ENCODE results near the gene TAOK3. TPM values are rescaled to one million over a fixed set of nuclear protein-coding genes. Genes with fewer than 3 reads are reported as not detected.

Gene TAOK3
- total RNA-seq, 1 donor: 27.9 TPM

DNA sequence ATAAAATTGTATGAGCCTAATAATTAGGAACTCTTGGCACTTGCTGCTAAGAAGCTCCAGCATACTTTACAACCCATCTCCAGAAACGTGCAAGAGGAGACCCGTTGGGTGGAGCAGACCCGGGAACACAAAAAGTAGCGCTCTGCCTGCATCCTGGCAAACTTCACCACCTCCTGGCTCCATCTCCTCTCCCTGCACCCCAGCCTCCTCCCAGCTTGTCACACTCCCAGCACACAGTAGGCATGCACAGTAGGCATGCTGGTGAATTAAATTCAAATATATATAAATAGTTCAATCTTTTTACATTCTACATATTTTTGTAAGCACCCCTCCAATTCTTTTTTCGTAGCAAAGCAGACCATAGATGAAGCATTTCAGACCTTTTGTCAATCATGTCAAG, 270.1 kb downstream of the TAOK3 start:
- Histone ChIP-seq H3K27ac (ENCODE audit: low read depth, low read length) (no peak overlapping the region), H3K27me3 (ENCODE audit: insufficient read depth, low read length) (no peaks in the 10 kb centered on the region), H3K4me3 (ENCODE audit: insufficient read depth, low read length) (peak overlapping the region; percentile 78), H2AFZ (ENCODE audit: low read length) (no peak overlapping the region), H3K4me1 (ENCODE audit: insufficient read depth, low read length) (peaks cover 7% of the 10 kb centered on the region), H3K36me3 (ENCODE audit: insufficient read depth, low read length) (no peaks in the 10 kb centered on the region), H3K4me2 (ENCODE audit: insufficient read depth, low read length) (peak overlapping the region; percentile 90), H3K9me3 (ENCODE audit: low read depth, low read length) (no peaks in the 10 kb centered on the region), H3K79me2 (ENCODE audit: insufficient read depth, low read length) (no peaks in the 10 kb centered on the region), H4K20me1 (ENCODE audit: insufficient read depth, low read length) (no peaks in the 10 kb centered on the region)
- TF ChIP-seq, protein P1, sequence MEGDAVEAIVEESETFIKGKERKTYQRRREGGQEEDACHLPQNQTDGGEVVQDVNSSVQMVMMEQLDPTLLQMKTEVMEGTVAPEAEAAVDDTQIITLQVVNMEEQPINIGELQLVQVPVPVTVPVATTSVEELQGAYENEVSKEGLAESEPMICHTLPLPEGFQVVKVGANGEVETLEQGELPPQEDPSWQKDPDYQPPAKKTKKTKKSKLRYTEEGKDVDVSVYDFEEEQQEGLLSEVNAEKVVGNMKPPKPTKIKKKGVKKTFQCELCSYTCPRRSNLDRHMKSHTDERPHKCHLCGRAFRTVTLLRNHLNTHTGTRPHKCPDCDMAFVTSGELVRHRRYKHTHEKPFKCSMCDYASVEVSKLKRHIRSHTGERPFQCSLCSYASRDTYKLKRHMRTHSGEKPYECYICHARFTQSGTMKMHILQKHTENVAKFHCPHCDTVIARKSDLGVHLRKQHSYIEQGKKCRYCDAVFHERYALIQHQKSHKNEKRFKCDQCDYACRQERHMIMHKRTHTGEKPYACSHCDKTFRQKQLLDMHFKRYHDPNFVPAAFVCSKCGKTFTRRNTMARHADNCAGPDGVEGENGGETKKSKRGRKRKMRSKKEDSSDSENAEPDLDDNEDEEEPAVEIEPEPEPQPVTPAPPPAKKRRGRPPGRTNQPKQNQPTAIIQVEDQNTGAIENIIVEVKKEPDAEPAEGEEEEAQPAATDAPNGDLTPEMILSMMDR (IDR thresholded peaks at IDR 0.05; ENCODE audit: extremely low read depth, low read depth, low read length): no peak
- peak; percentile 30 for DNase-seq (ENCODE audit: insufficient read length, low spot score, missing footprints)

DNA sequence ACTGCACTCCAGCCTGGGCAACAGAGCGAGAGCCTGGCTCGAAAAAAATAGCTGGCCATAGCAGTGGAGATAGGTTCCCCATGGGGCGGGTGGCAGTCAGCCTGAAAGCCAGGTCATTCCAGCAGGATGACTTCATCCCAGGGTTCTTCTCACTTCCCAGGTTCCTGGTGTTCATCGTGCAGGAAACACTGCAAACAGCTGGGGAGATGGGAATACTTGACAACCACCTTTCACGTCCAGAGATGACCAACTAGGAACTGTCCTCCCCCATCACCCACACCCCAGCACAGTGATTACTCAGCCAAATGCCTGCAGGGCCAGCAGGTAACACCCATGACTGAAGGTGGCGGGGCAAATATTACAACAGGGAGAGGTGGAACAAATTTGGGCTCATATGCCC, 270.6 kb downstream of the TAOK3 start:
- no peaks in the 10 kb centered on the region for H3K79me2 ChIP-seq (ENCODE audit: insufficient read depth, low read length)
- no peaks in the 10 kb centered on the region for H4K20me1 ChIP-seq (ENCODE audit: insufficient read depth, low read length)
- H3K27me3 ChIP-seq (ENCODE audit: insufficient read depth, low read length): no peaks in the 10 kb centered on the region
- peaks cover 7% of the 10 kb centered on the region for H3K4me1 ChIP-seq (ENCODE audit: insufficient read depth, low read length)
- H2AFZ ChIP-seq (ENCODE audit: low read length): no peak overlapping the region
- no peak overlapping the region for H3K4me3 ChIP-seq (ENCODE audit: insufficient read depth, low read length)
- H3K27ac ChIP-seq (ENCODE audit: low read depth, low read length): no peak overlapping the region
- peak; percentile 84 for DNase-seq (ENCODE audit: insufficient read length, low spot score, missing footprints)
- no peaks in the 10 kb centered on the region for H3K9me3 ChIP-seq (ENCODE audit: low read depth, low read length)
- H3K4me2 ChIP-seq (ENCODE audit: insufficient read depth, low read length): no peak overlapping the region
- H3K36me3 ChIP-seq (ENCODE audit: insufficient read depth, low read length): no peaks in the 10 kb centered on the region
- TF ChIP-seq, protein P1 (IDR thresholded peaks at IDR 0.05; ENCODE audit: extremely low read depth, low read depth, low read length): no peak

DNA sequence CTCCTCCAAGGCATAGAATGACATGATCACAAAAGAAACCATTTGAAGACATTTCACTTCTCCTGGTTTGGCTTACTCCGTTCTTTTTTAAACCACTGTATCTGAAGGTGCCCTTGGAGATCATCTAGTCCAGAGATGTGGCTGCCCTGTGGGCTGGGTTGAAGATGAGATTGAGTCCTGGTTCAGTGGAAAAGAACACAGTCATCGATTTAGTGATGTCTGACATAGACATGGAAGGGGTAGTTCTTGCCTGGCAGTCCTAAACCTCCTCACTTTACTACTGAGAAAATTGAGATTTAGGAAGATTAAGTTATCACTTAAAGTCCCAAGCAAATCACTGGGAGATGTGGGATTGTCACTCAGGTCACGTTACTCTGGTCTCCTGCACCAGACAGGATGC, 271.7 kb downstream of the TAOK3 start:
- H3K4me3 ChIP-seq (ENCODE audit: insufficient read depth, low read length): no peak overlapping the region

More for the DNA sequence above, 271.7 kb downstream of the TAOK3 start:
- Histone ChIP-seq H3K4me2 (ENCODE audit: insufficient read depth, low read length) (no peak overlapping the region), H3K36me3 (ENCODE audit: insufficient read depth, low read length) (no peaks in the 10 kb centered on the region), H3K27ac (ENCODE audit: low read depth, low read length) (no peak overlapping the region), H4K20me1 (ENCODE audit: insufficient read depth, low read length) (no peaks in the 10 kb centered on the region), H3K79me2 (ENCODE audit: insufficient read depth, low read length) (no peaks in the 10 kb centered on the region), H3K4me1 (ENCODE audit: insufficient read depth, low read length) (peaks cover 7% of the 10 kb centered on the region), H3K9me3 (ENCODE audit: low read depth, low read length) (no peaks in the 10 kb centered on the region), H3K27me3 (ENCODE audit: insufficient read depth, low read length) (no peaks in the 10 kb centered on the region), H2AFZ (ENCODE audit: low read length) (no peak overlapping the region)
- DNase-seq (ENCODE audit: insufficient read length, low spot score, missing footprints): peak; percentile 25
- TF ChIP-seq, protein P1 (IDR thresholded peaks at IDR 0.05; ENCODE audit: extremely low read depth, low read depth, low read length): no peak

Other genes with a start within 250 kb of the TAOK3 start
- 180 and 185 TPM in 2 replicates for gene PEBP1, start 236.8 kb downstream of the TAOK3 start, total RNA-seq
- gene SUDS3, start 3.6 kb upstream of the TAOK3 start, total RNA-seq: 25.9 and 29.7 TPM in 2 replicates

All from osteoblast (primary cell).